Measurements from ENCODE around the gene NDUFAF5.
A peak's percentile ranks its signal among the peaks of the same experiment; 100 is the strongest.

NDUFAF5 gene

GRCh38 chr20:13765299-13765698, 19.5 kb upstream of the NDUFAF5 start:
- H3K4me1 Mint-ChIP-seq: no peaks in the 10 kb centered on the region
- H3K36me3 Mint-ChIP-seq: peaks cover 91% of the 10 kb centered on the region
- no peak overlapping the region for H3K4me3 Mint-ChIP-seq
- no peak overlapping the region for H3K27ac Mint-ChIP-seq
- ATAC-seq (no peak), DNase-seq (ENCODE audit: low spot score in 2 of 2) (no peak)
- peaks cover 9% of the 10 kb centered on the region for H3K9me3 Mint-ChIP-seq

DNA sequence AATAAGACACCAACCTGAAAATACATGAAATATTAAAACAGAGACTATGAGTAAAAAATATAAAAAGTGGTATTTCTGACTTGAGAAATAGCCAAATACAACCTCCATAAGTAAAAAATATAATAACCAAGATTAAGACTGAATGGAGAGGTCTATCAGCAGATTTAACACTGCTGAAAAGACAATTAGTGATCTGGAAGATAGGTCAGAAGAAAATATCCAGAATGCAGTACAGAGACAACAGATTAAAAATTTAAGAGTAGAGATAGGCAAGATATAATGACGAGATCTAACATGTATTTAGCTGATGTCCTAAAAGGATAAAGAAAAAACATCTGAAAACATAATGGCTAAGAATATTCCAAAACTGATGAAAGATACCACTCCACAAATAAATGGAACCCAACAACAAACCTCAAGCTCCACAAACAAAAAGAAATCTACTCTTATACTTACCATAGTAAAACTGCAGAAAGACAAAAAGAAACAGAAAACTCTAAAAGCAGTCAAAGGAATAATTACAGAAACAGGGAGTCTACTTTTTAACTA, 18.9 kb upstream of the NDUFAF5 start:
- ATAC-seq (no peak), DNase-seq (ENCODE audit: low spot score in 2 of 2) (no peak)
- Mint-ChIP-seq H3K4me1 (no peaks in the 10 kb centered on the region), H3K36me3 (peaks cover 97% of the 10 kb centered on the region), H3K27ac (no peak overlapping the region), H3K4me3 (no peak overlapping the region), H3K9me3 (peaks cover 9% of the 10 kb centered on the region)

DNA sequence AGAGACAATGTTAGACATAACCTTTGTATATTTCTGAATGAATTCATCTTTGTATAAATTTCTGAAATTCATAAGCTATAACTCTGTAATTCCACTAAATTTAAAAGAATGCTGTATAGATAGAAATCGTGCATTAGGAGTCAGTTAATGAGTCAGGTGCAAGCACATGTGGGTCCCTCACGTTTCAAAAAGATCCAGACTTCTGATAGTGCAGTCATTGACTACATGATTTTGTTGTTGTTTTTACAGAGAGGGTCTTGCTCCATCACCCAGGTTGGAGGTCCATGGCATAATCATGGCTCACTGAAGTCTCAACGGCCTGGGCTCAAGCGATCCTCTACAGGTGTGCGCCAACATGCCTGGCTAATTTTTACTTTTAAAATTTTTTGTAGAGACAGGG, 14.7 kb upstream of the NDUFAF5 start:
- no peak for ATAC-seq
- no peak for DNase-seq (ENCODE audit: low spot score in 2 of 2)
- Mint-ChIP-seq H3K27ac (no peak overlapping the region), H3K9me3 (peaks cover 9% of the 10 kb centered on the region), H3K36me3 (peaks cover 100% of the 10 kb centered on the region), H3K4me3 (no peak overlapping the region), H3K4me1 (no peaks in the 10 kb centered on the region)

GRCh38 chr20:13771853-13772453, 12.9 kb upstream of the NDUFAF5 start:
- ATAC-seq: no peak
- no peak for DNase-seq (ENCODE audit: low spot score in 2 of 2)
- Mint-ChIP-seq H3K9me3 (no peaks in the 10 kb centered on the region), H3K4me3 (no peak overlapping the region), H3K36me3 (peaks cover 100% of the 10 kb centered on the region), H3K27ac (no peak overlapping the region), H3K4me1 (peaks cover 11% of the 10 kb centered on the region)

DNA sequence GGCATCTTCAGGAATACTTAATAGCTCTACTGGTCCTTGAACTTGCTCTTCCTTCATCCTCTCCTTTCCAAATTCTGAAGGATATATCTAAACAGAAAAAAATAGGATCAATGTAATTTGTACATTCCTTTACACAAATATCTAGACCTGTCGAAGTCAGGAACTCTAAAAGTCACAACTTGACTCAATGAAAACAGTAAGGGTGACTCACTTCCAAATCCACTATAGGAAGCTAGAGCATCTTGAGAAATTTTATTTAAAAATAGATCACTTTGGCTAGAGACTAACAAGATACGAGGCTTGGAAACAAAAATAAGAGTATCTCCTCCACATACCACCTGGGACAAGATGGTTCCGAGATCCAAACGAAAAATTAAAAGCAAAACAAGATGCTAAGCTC, 12.3 kb upstream of the NDUFAF5 start:
- no peak for ATAC-seq
- no peak overlapping the region for H3K4me3 Mint-ChIP-seq
- DNase-seq (ENCODE audit: low spot score in 2 of 2): no peak
- peaks cover 16% of the 10 kb centered on the region for H3K4me1 Mint-ChIP-seq
- no peak overlapping the region for H3K27ac Mint-ChIP-seq
- H3K9me3 Mint-ChIP-seq: no peaks in the 10 kb centered on the region
- H3K36me3 Mint-ChIP-seq: peaks cover 100% of the 10 kb centered on the region

DNA sequence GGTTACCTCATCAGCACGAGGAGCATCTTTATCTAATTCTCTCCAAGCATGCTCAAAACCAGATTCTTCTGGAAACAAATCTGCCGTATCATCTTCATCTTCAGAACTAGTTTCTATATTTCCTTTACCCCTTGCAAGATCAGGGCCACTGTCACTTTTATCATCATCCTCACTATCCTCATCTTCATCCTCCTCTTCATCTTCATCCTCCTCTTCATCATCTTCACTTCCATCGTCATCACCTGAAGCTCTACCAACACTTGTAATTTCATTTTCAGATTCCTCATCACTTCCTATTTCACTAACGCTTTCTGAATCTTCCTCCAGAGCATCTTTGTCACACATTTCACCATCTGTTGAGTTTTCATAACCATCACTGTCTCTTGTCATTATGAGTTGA, 9.0 kb upstream of the NDUFAF5 start:
- H3K36me3 Mint-ChIP-seq: peaks cover 92% of the 10 kb centered on the region
- no peak overlapping the region for H3K4me3 Mint-ChIP-seq
- peaks cover 23% of the 10 kb centered on the region for H3K4me1 Mint-ChIP-seq
- no peaks in the 10 kb centered on the region for H3K9me3 Mint-ChIP-seq
- no peak overlapping the region for H3K27ac Mint-ChIP-seq
- ATAC-seq (no peak), DNase-seq (ENCODE audit: low spot score in 2 of 2) (no peak)

DNA sequence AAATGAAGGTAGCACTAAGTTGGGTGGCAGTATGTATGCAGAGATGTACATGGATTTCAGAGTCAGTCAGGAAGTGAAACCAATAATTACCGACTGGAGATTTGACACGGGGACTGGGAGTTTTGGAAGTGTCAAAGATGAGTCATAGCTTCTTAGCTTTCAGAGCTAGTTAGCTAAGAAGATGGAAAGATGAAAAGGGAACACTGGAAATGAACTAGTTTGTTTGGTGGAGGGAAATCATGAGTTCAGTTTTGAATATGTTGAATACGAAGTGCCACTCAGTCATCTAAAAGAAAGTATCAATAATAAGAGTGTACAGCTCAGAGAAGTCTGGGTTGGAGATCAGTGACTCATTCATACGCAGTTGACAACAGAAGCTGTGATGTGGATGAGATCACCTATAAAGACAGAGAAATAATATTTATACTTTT, 7.6 kb upstream of the NDUFAF5 start:
- DNase-seq (ENCODE audit: low spot score in 2 of 2) (no peak), ATAC-seq (peak; percentile 93)
- Mint-ChIP-seq H3K9me3 (no peaks in the 10 kb centered on the region), H3K4me3 (no peak overlapping the region), H3K36me3 (peaks cover 92% of the 10 kb centered on the region), H3K4me1 (peaks cover 26% of the 10 kb centered on the region), H3K27ac (peak overlapping the region; percentile 41)

GRCh38 chr20:13778827-13779226, 6.0 kb upstream of the NDUFAF5 start:
- Mint-ChIP-seq H3K4me3 (no peak overlapping the region), H3K9me3 (no peaks in the 10 kb centered on the region), H3K27ac (no peak overlapping the region), H3K36me3 (peaks cover 88% of the 10 kb centered on the region), H3K4me1 (peaks cover 26% of the 10 kb centered on the region)
- DNase-seq (ENCODE audit: low spot score in 2 of 2) (no peak), ATAC-seq (no peak)

GRCh38 chr20:13783528-13783927, 1.3 kb upstream of the NDUFAF5 start:
- DNase-seq (ENCODE audit: low spot score in 2 of 2): no peak
- no peak for ATAC-seq
- peaks cover 89% of the 10 kb centered on the region for H3K36me3 Mint-ChIP-seq
- peaks cover 26% of the 10 kb centered on the region for H3K4me1 Mint-ChIP-seq
- no peaks in the 10 kb centered on the region for H3K9me3 Mint-ChIP-seq
- peak overlapping the region; percentile 99 for H3K27ac Mint-ChIP-seq
- peak overlapping the region; percentile 87 for H3K4me3 Mint-ChIP-seq

GRCh38 chr20:13784271-13784892, 446 bp upstream of the NDUFAF5 start:
- DNase-seq (ENCODE audit: low spot score in 2 of 2): no peak
- Mint-ChIP-seq H3K36me3 (peaks cover 89% of the 10 kb centered on the region), H3K9me3 (no peaks in the 10 kb centered on the region), H3K4me1 (peaks cover 26% of the 10 kb centered on the region), H3K4me3 (peak overlapping the region; percentile 87), H3K27ac (peak overlapping the region; percentile 99)
- peak; percentile 2 for ATAC-seq

- Mint-ChIP-seq H3K36me3 (peaks cover 89% of the 10 kb centered on the region), H3K4me3 (peak overlapping the region; percentile 87), H3K4me1 (peaks cover 34% of the 10 kb centered on the region), H3K27ac (peak overlapping the region; percentile 99), H3K9me3 (no peaks in the 10 kb centered on the region)
- DNase-seq (ENCODE audit: low spot score in 2 of 2) (no peak), ATAC-seq (no peak)
Observed at GRCh38 chr20:13786143-13786828, 1.5 kb downstream of the NDUFAF5 start.

- Mint-ChIP-seq H3K4me3 (no peak overlapping the region), H3K4me1 (peaks cover 34% of the 10 kb centered on the region), H3K27ac (no peak overlapping the region), H3K36me3 (peaks cover 81% of the 10 kb centered on the region), H3K9me3 (no peaks in the 10 kb centered on the region)
- DNase-seq (ENCODE audit: low spot score in 2 of 2): no peak
- ATAC-seq: no peak
Observed at GRCh38 chr20:13788167-13788834, 3.5 kb downstream of the NDUFAF5 start.

GRCh38 chr20:13790708-13791107, 5.9 kb downstream of the NDUFAF5 start:
- Mint-ChIP-seq H3K36me3 (peaks cover 86% of the 10 kb centered on the region), H3K9me3 (no peaks in the 10 kb centered on the region), H3K4me1 (peaks cover 33% of the 10 kb centered on the region), H3K4me3 (no peak overlapping the region), H3K27ac (peak overlapping the region; percentile 69)
- DNase-seq (ENCODE audit: low spot score in 2 of 2): no peak
- ATAC-seq: no peak

- no peak overlapping the region for H3K27ac Mint-ChIP-seq
- no peak for ATAC-seq
Observed at GRCh38 chr20:13791540-13792459, 7.0 kb downstream of the NDUFAF5 start.

More at GRCh38 chr20:13791540-13792459, 7.0 kb downstream of the NDUFAF5 start:
- DNase-seq (ENCODE audit: low spot score in 2 of 2): no peak
- H3K4me1 Mint-ChIP-seq: peaks cover 23% of the 10 kb centered on the region
- no peaks in the 10 kb centered on the region for H3K9me3 Mint-ChIP-seq
- H3K36me3 Mint-ChIP-seq: peaks cover 88% of the 10 kb centered on the region
- no peak overlapping the region for H3K4me3 Mint-ChIP-seq
